Smooth muscle cell (in vitro differentiated cells): ENCODE measurements around the gene ATP1A1. TPM values are rescaled to one million over a fixed set of nuclear protein-coding genes. Genes with fewer than 3 reads are reported as not detected.

ENCODE experiments used
- DNase-seq: peaks from one replicate; lab custom pipeline; 2025; ENCODE audit not compliant: unreplicated experiment; lab: John Stamatoyannopoulos, UW
- H2AFZ ChIP-seq: fragments of 200-600 bp; sonication (generic); 2 replicates; pipeline ENCODE4 v1.6.0; 2016; ENCODE audit warnings: antibody characterized with exemption, low read depth, mild to moderate bottlenecking
- H3F3A ChIP-seq: fragments of 200-600 bp; sonication (generic); 2 replicates; pipeline ENCODE4 v1.6.0; 2017; ENCODE audit warnings: antibody characterized with exemption, low read depth
- H3K27ac ChIP-seq: fragments of 200-600 bp; sonication (generic); 2 replicates; pipeline ENCODE4 v1.5.1; 2016; ENCODE audit warnings: low read depth, mild to moderate bottlenecking
- H3K27me3 ChIP-seq: fragments of 200-600 bp; sonication (generic); 2 replicates; pipeline ENCODE4 v1.6.1; 2016; ENCODE audit warnings: low read depth, mild to moderate bottlenecking
- H3K36me3 ChIP-seq: fragments of 200-600 bp; sonication (generic); 2 replicates; pipeline ENCODE4 v1.5.1; 2016; ENCODE audit warnings: low read depth
- H3K4me1 ChIP-seq: fragments of 200-600 bp; sonication (generic); 2 replicates; pipeline ENCODE4 v1.5.1; 2016; ENCODE audit warnings: low read depth
- H3K4me2 ChIP-seq: fragments of 200-600 bp; sonication (generic); 2 replicates; pipeline ENCODE4 v1.6.0; 2016; ENCODE audit warnings: mild to moderate bottlenecking
- H3K4me3 ChIP-seq: fragments of 200-600 bp; sonication (generic); 2 replicates; pipeline ENCODE4 v1.5.1; 2016; ENCODE audit warnings: mild to moderate bottlenecking
- H3K79me2 ChIP-seq: fragments of 200-600 bp; sonication (generic); 2 replicates; pipeline ENCODE4 v1.6.0; 2016; ENCODE audit warnings: low read depth, mild to moderate bottlenecking
- H3K9ac ChIP-seq: fragments of 200-600 bp; sonication (generic); 2 replicates; pipeline ENCODE4 v1.6.0; 2016; ENCODE audit warnings: low read depth
- H3K9me3 ChIP-seq: fragments of 200-600 bp; sonication (generic); replicated peaks from 2 replicates; pipeline ENCODE4 v1.5.1; 2016; ENCODE audit warnings: low read depth
- H4K20me1 ChIP-seq: fragments of 200-600 bp; sonication (generic); 2 replicates; pipeline ENCODE4 v1.6.0; 2016; ENCODE audit warnings: low read depth
- CTCF ChIP-seq: fragments of 200-600 bp; sonication (generic); IDR thresholded peaks from 2 replicates; pipeline ENCODE4 v1.5.1; 2017; ENCODE audit warnings: borderline replicate concordance, mild to moderate bottlenecking, antibody characterized with exemption; ENCODE audit not compliant: insufficient read depth, poor library complexity, severe bottlenecking
- WGBS: methylation state at CpG from one replicate; pipeline ENCODE4 v1.1.7; 2016; ENCODE audit warnings: low lambda C conversion rate; 5-methylcytosine and 5-hydroxymethylcytosine counted together
- polyA plus RNA-seq: library from polyadenylated mRNA; unstranded; fragments of >200 nt; fragmentation: Nextera tagmentation; extraction: Ambion mirVana; gene quantifications from 2 replicates; pipeline ENCODE4 v1.2.1, GENCODE V29; 2016
- total RNA-seq: library from RNA; depleted of rRNA; stranded (reverse); fragments of >200 nt; gene quantifications from 2 replicates; pipeline ENCODE4 v1.2.3, GENCODE V29; 2014

Gene ATP1A1
- total and polyA plus RNA-seq, 2 experiments from 2014 or later = 75.7 to 104 TPM

GRCh38 chr1:116356067-116356466 lies 17.0 kb upstream of the ATP1A1 start:
- Histone ChIP-seq H3F3A (no peaks in the 10 kb centered on the region), H3K9ac (no peak overlapping the region), H3K79me2 (no peaks in the 10 kb centered on the region), H3K36me3 (no peaks in the 10 kb centered on the region), H4K20me1 (no peaks in the 10 kb centered on the region), H3K27ac (no peak overlapping the region), H3K27me3 (no peaks in the 10 kb centered on the region), H3K4me1 (peaks cover 11% of the 10 kb centered on the region), H2AFZ (no peak overlapping the region), H3K4me3 (no peak overlapping the region), H3K9me3 (no peaks in the 10 kb centered on the region), H3K4me2 (no peak overlapping the region)
- no peak for TF ChIP-seq CTCF
- DNase-seq = no peak
- 94% methylated on average over 4 of the region's 4 CpGs for WGBS

GRCh38 chr1:116356673-116357072 lies 16.4 kb upstream of the ATP1A1 start:
- DNase-seq = no peak

GRCh38 chr1:116357487-116357886 lies 15.6 kb upstream of the ATP1A1 start:
- no peaks in the 10 kb centered on the region for H3K27me3 ChIP-seq
- WGBS = 96% methylated on average over 1 of the region's 1 CpG
- H3K9me3 ChIP-seq = no peaks in the 10 kb centered on the region
- no peak for DNase-seq
- H3F3A ChIP-seq = no peaks in the 10 kb centered on the region
- H3K36me3 ChIP-seq = no peaks in the 10 kb centered on the region
- H3K27ac ChIP-seq = no peak overlapping the region
- H3K79me2 ChIP-seq = no peaks in the 10 kb centered on the region
- no peak overlapping the region for H3K4me3 ChIP-seq
- H3K4me1 ChIP-seq = peaks cover 11% of the 10 kb centered on the region
- no peak for TF ChIP-seq CTCF
- H3K4me2 ChIP-seq = no peak overlapping the region
- no peak overlapping the region for H3K9ac ChIP-seq
- no peaks in the 10 kb centered on the region for H4K20me1 ChIP-seq
- H2AFZ ChIP-seq = no peak overlapping the region

More at GRCh38 chr1:116356673-116357072, 16.4 kb upstream of the ATP1A1 start:
- Histone ChIP-seq H3K9me3 (no peaks in the 10 kb centered on the region), H3K4me1 (peaks cover 11% of the 10 kb centered on the region), H3K36me3 (no peaks in the 10 kb centered on the region), H3K79me2 (no peaks in the 10 kb centered on the region), H3F3A (no peaks in the 10 kb centered on the region), H3K4me2 (no peak overlapping the region), H3K4me3 (no peak overlapping the region), H4K20me1 (no peaks in the 10 kb centered on the region), H3K9ac (no peak overlapping the region), H3K27ac (no peak overlapping the region), H2AFZ (peak overlapping the region; percentile 7), H3K27me3 (no peaks in the 10 kb centered on the region)
- WGBS = 66% methylated on average over 2 of the region's 2 CpGs
- no peak for TF ChIP-seq CTCF

- no peak overlapping the region for H2AFZ ChIP-seq
- H3K4me2 ChIP-seq = peak overlapping the region; percentile 28
- no peaks in the 10 kb centered on the region for H4K20me1 ChIP-seq
- no peaks in the 10 kb centered on the region for H3F3A ChIP-seq
- no peak for DNase-seq
- H3K79me2 ChIP-seq = no peaks in the 10 kb centered on the region
- WGBS = 49% methylated on average over 2 of the region's 2 CpGs
- H3K27ac ChIP-seq = no peak overlapping the region
- no peak overlapping the region for H3K4me3 ChIP-seq
- H3K36me3 ChIP-seq = no peaks in the 10 kb centered on the region
- no peaks in the 10 kb centered on the region for H3K27me3 ChIP-seq
- H3K9ac ChIP-seq = no peak overlapping the region
- H3K4me1 ChIP-seq = peaks cover 11% of the 10 kb centered on the region
- no peak for TF ChIP-seq CTCF
- no peaks in the 10 kb centered on the region for H3K9me3 ChIP-seq
Measured at GRCh38 chr1:116359060-116359830, 13.8 kb upstream of the ATP1A1 start.
